ENCODE data around the gene HOXD9.
A peak's percentile ranks its signal among the peaks of the same experiment; 100 is the strongest.

HOXD9 gene

DNA sequence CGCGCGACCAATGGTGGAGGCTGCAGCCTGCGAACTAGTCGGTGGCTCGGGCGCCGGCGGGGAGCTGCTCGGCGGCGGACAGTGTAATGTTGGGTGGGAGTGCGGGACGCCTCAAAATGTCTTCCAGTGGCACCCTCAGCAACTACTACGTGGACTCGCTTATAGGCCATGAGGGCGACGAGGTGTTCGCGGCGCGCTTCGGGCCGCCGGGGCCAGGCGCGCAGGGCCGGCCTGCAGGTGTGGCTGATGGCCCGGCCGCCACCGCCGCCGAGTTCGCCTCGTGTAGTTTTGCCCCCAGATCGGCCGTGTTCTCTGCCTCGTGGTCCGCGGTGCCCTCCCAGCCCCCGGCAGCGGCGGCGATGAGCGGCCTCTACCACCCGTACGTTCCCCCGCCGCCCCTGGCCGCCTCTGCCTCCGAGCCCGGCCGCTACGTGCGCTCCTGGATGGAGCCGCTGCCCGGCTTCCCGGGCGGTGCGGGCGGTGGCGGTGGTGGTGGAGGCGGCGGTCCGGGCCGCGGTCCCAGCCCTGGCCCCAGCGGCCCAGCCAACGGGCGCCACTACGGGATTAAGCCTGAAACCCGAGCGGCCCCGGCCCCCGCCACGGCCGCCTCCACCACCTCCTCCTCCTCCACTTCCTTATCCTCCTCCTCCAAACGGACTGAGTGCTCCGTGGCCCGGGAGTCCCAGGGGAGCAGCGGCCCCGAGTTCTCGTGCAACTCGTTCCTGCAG is at the start of gene HOXD9:
Gene HOXD9, plus strand, starts transcription at position 37 of the 728 bp plus-strand sequence. Its CDS starts 50 bp downstream, at position 87.
- DNase-seq = no peak

GRCh38 chr2:176072951-176073904 is 49.3 kb upstream of the HOXD9 start:
- DNase-seq = peak; percentile 98

GRCh38 chr2:176074919-176075425 is 47.5 kb upstream of the HOXD9 start:
- peak; percentile 80 for DNase-seq

DNA sequence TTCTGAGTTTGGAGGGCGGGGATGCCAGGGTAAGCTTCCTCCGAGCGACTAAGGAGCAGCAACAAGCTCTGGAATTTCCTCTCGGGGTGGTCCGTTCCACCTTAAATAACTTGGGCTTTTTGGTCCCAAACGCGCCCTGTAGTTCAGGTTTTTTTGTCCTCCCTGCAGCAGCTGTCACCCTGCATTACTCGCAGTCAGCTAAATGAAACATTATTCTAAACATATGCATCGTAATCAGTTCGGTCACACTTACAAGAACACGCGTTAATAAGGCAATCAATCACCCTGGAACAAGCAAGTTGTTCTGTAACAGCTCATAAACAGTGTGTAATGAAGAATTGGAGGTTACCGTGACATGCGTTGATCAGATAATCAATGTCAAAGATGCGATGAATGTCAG is 47.0 kb upstream of the HOXD9 start:
- DNase-seq = peak; percentile 87

- DNase-seq = no peak
Observed at GRCh38 chr2:176076063-176076462, 46.5 kb upstream of the HOXD9 start.

DNA sequence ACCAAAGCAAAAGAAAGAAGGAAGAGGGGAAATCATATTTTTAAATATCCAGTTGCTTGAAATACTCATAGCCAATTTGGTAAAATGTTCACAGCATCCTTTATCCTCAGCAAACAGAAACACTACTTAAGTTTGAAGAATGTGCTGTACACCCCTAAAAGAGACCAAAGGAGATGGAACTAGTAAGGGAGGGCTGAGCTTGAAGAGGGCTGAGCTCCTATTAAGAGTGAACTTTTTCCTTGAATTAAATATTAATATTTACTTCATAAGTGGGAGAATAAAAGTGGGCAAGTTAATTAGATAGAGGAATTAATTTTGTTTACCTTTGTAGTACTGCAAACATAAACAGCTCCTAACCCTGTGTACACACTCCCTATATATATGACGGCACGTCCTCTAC is 45.7 kb upstream of the HOXD9 start:
- peak; percentile 61 for DNase-seq

DNA sequence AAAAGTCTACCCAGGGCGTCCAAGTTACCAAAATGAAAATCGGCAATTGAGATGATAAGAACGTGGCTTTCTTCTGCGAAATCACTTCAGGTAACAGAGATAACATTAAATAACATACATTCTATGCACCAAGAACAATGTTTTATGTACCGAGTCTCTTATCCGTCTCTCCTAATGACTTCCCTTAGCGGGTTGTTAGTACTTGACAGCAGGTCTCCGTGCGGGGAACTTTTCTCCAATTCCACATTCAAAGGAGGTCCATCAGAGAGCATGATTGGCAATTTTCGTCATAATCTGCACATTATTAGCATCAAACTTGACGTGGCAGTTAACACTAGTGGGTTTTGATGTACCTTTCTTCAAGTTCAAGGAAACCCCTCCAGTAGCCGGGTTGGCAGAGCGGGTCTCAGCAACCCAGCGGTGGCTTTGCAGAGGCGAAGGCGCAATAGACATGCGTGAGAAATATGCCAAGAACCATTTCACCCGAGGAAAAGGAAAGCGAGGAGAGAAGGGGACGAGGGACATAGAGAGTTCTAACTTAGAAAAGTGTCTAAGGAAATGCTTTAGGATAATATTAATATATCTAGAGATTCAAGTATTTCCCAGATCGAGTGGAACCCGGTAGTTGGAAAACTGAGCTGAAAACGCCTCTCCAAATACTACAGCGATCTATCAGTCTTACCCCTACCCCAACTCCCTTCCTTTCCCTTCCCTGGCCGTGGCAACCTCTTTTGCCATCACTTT is 43.8 kb upstream of the HOXD9 start:
- DNase-seq = peak; percentile 74

DNA sequence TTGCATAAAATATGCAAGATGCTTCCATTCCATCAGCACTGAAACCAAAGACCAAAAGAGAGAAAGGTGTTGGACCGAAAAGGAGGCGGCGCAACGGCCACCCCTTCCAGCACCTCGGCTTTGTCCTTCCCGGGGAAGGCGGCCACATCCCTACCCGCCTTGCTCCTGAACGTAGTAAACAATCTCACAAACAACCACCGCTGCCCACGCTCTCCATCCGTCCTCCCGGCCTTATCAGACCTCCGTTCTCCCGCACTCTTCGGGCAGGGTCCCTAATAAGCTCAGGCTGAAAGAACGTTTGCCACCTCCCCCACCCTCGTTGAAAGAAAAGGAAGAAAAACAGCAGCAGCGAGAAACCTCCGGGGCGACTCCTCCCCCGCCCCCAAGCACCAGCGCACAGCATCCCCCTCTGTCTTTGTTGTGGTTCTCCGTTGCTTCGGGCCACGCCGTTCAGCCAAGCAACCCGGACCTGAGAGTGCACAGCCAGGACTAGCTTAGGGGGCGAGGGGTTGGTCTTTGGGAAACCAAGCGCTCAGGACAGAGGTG is 43.2 kb upstream of the HOXD9 start:
- peak; percentile 84 for DNase-seq

GRCh38 chr2:176079831-176080539 is 42.5 kb upstream of the HOXD9 start:
- DNase-seq = peak; percentile 93

DNA sequence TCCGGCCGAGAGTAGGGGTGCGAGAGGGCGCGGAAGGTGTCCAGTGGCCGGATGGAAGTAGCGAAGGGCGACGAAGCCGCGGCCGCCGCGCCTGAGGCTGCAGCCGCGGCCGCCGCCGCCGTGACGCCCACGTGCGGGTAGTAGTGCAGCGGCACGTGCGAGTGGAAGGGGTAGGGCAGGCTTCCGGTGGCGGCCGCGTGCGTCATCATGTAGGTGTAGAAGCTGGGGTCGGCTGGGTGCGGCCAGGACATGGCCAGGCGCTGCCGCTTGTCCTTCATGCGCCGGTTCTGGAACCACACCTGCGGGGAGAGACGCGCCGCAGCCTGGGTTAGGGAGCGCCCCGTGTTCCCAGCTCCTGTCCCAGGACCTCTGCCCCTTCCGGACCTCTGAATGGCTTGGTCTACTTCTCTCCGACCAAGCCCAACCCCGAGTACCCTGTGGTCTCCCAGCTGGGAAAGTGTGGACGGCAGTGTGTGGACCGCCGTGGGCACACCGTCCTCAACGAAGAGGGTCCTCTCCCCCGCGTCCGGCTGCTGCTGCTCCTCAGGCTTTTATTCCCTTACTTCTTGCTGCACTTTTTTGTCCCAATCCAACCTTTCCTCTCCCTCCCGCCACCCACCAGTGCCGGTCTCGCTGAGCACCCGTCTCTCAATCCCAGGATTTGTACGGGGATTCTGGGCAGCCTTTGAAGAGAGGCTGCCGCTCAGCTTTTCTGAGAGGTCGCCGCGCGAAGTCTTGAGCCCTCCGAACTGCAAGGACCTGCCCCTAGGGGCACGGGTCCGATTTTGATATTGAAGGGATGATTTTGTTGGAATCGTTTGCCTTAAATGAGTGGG is 41.8 kb upstream of the HOXD9 start:
- DNase-seq = no peak

DNA sequence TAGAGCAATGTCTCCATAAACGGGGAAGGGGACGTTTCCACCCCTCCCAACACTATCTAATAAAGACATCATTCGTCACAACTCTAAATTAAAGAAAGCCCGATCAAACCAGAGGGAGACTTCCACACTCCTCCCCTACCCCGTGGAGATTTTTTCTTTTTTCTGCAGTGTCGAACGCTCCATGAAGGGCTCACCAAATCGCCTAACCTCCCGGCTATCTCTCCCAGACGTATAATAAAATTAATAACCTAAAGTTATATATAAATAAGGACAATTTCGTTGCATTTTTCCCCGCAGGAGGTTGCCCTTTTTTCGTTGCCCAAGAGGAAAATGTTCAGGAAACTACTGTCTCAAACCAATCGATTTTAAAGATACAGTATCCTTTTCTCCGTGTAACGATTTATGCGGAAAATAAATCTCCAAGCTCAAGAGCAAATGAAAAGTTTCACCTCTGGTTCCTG is 41.1 kb upstream of the HOXD9 start:
- no peak for DNase-seq

DNA sequence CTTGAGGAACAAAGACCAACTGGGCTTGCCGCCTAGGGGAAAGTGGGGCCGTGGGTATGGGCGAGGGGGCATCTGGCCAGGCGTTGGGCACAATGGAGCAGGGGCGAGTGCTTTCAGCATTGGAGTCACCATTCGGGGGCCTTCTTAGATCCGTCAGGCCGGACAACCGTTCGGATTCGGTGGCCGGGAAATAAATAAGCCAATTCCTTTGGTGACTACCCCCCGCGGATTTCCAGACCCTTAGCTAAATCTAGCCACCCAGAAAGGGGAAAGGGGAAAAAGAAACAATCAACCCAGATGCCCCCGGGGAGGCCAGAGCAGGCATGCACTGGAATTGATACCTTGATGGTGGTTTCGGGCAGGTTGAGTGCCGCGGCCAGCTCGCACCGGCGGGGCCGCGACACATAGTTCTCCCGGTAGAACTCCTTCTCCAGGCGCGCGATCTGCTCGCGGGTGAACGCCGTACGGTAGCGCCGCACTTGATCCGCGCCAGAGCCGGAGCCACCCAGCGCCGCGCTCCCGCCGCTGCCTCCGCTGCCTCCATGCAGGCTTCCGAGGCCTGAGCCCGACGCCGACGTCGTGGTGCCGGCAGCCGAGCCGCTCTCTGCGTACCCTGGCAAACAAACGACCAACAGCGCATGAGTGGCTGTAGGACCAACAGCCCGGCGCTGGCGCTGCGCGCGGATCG is 40.5 kb upstream of the HOXD9 start:
- no peak for DNase-seq

- DNase-seq = no peak
Observed at GRCh38 chr2:176082525-176082823, 40.0 kb upstream of the HOXD9 start.

- no peak for DNase-seq
Observed at GRCh38 chr2:176082824-176083751, 39.4 kb upstream of the HOXD9 start.

DNA sequence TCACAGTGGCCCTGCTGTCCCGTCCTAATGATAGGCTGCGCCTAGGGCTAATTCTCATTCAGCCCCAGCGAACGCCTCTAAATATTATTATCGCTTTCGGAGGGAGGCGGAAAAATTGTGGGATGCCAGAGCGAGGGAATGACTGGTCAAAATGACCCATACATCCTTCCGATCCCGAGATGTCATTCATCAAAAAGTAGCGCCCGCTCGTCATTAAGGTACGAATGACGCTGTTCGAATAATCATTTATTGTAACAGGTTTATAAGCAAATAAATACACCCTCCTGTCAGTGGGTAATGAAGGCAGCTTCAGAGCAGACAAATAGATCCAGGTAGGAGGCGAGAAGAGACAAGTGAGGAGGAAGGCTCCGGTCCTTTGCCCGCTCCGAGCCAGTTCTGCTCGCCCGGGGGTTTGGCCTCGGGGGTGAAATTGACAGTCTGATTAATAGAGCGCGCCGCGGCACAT is 38.7 kb upstream of the HOXD9 start, which contains the start of gene EVX2:
Gene EVX2, minus strand, starts transcription at position 167 of the 466 bp plus-strand sequence. CDS start 186 bp downstream, outside the sequence.
- DNase-seq = no peak

- DNase-seq = no peak
Observed at GRCh38 chr2:176084611-176085119, 37.9 kb upstream of the HOXD9 start.

DNA sequence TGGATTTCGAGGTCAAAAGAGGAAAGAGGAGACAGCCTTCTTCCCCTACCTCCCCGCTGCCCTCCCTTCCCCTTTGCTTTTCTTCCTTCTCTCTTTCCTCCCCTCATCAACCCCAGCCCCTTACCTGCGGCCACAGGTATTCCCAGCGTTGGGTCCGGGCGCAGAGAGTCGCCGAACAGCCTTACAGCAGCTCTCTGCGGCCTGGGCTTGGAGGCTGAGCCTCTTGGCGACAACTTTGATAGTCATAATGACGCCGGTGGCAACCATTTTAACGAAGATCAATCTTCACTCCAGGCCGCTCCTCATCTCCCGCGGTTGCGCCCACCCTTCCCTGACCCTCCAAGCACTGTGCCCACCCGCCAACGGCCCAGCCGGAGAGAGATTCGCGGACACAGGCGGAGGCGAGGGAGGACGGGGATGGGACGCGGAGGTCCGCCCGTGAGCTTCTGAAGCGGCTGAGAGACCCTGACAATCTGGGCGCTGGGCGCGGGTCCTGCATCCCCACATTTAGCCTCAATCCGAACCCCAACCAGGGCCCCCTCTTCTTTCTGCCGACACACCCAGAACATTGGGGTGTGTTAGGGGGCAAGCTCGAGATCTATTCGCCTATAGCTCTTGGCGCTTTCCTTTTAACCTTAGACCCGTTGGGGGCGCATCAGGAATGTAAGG is 37.3 kb upstream of the HOXD9 start:
- no peak for DNase-seq
